T47D (cell line): ENCODE data around the gene THOC3.
A peak's percentile ranks its signal among the peaks of the same experiment; 100 is the strongest.
"Not testable (repeated sequence)": the region's sequence is repeated elsewhere in the genome, so short reads cannot be mapped to it uniquely, and the experiment has no call there.

ENCODE experiments used
- DNase-seq, 2 experiments: peaks; one replicate each; pipeline versions ENCODE4 v3.0.0 to v3.0.0-alpha.2; 2011 to 2012; ENCODE audit warnings: low read depth in 1 of 2, low spot score in 1 of 2
- in situ Hi-C: cut with HindIII; loops from 2 replicates; pipeline ENCODE4 v1.10.0; 2016; ENCODE audit warnings: low sequenced_read_pairs, low pct_unique_long_range_greater_than_20kb

Gene THOC3, protein sequence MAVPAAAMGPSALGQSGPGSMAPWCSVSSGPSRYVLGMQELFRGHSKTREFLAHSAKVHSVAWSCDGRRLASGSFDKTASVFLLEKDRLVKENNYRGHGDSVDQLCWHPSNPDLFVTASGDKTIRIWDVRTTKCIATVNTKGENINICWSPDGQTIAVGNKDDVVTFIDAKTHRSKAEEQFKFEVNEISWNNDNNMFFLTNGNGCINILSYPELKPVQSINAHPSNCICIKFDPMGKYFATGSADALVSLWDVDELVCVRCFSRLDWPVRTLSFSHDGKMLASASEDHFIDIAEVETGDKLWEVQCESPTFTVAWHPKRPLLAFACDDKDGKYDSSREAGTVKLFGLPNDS

GRCh38 chr5:175967471-175968372 lies at the start of gene THOC3:
Gene THOC3, minus strand, starts transcription at chr5:175968315. Its CDS starts 107 bp downstream, at chr5:175968208.
- peak in 1 of 2 experiments; percentile 83 for DNase-seq

GRCh38 chr5:176017324-176017723 lies 49.2 kb upstream of the THOC3 start:
- in situ Hi-C loops, DNase-seq: not testable (repeated sequence)

More at GRCh38 chr5:175967471-175968372, at the start of gene THOC3:
- in situ Hi-C loops, result not testable (repeated sequence)

DNA sequence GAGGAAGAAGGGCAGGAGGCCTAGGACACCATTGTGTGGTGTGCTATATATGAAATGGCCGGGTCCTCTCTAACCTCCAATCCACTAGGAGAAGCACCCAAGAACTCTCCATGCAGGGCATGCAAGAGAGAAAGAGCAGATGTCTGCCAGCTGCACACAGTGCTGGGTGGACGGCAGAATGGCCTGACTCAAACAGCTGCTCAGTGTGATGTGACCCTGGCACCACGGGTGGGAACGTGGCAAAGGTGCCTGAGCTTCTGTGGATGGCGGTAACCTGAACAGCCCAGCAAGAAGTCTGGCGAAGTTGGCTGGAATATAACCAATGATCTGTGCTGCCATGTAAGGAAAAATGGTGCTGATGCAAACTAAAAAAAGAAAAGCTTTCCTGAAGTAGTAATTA lies 46.2 kb upstream of the THOC3 start:
- DNase-seq, in situ Hi-C loops: not testable (repeated sequence)

DNA sequence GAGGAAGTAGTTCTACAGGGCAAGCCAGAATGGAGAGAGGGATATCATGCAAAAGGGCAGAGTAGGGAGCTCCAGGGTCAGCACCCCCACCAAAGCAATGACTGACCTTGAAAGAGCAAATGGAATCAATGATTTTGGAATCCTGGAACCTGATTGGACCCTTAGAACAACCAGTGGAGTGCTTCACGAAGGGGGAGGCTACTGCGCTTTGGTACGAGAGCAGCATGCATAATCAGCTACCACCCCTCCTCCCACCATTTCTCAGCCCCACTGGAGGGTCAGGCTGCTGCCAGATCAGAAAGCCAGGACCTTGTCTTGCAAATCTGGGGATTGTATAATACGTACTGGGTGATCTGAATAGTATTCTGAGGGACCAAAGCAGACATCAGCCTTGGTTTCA lies 43.0 kb upstream of the THOC3 start:
- in situ Hi-C loops, result not testable (repeated sequence)

DNA sequence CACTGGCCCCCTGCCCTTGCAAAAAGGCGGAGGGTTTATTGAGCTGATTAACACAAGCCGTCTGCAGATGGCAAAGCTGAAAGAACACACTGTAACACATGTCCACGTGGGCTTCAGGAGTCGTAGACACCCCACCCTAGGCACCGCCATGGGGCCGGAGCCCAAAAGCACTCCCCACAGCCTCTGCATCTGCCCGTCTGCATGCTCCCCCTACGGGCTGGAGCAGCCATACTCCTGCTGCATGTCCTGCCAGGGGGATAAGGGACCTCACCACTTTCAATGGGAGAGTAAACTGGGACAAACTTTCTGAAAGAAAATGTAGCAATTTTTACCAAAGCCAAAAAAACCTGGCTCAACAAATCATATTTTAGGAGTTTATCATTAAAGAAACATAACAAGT lies 42.1 kb upstream of the THOC3 start:
- in situ Hi-C loops, DNase-seq: not testable (repeated sequence)

More for the DNA sequence above, 43.0 kb upstream of the THOC3 start:
- not testable (repeated sequence) for DNase-seq

- DNase-seq, in situ Hi-C loops: not testable (repeated sequence)
These were observed 39.1 kb upstream of the THOC3 start for GRCh38 chr5:176007220-176007619.

- DNase-seq, in situ Hi-C loops: not testable (repeated sequence)
These were observed 38.7 kb upstream of the THOC3 start for GRCh38 chr5:176006819-176007218.

GRCh38 chr5:175997979-175998378 lies 29.9 kb upstream of the THOC3 start:
- in situ Hi-C loops, DNase-seq: not testable (repeated sequence)

DNA sequence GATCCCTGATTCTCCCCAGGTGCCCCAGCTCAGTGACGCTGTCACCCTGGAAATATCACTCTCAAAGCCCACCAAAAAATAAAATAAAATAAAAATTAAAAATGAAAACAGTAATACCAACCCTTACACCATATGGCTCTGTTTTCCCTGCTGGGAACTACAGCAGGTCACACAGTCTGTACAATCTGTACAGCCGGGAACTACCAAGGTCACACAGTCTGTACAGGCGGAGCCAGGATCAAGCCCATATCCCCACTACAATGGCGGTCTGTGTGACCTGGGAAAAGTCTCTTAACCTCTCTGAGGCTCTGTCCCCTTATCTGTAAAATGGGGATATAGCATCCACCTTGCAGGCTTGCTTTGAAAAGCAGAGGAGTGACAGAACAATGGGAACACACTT lies 29.4 kb upstream of the THOC3 start:
- in situ Hi-C loops, DNase-seq: not testable (repeated sequence)

DNA sequence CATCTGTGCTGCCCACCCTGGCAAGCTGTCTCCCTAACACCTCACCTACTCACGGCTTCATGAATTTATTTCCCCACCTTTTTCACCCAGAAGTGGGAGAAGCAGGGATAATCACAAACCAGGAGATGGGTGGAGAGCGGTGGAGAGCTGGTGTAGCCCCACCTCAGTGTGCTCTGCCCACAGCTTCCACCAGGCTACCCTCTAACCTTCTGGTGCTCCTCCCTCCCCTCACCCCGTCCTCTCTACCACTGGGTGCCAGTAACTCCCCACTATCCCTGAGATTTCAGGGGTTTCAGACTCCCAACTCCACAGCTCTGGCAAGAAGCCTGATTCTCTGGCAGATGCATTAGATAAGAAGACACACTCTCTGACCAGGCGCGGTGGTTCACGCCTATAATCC lies 28.7 kb upstream of the THOC3 start:
- DNase-seq, in situ Hi-C loops: not testable (repeated sequence)

- in situ Hi-C loops, DNase-seq: not testable (repeated sequence)
These were observed 27.4 kb upstream of the THOC3 start for GRCh38 chr5:175995506-175995905.

DNA sequence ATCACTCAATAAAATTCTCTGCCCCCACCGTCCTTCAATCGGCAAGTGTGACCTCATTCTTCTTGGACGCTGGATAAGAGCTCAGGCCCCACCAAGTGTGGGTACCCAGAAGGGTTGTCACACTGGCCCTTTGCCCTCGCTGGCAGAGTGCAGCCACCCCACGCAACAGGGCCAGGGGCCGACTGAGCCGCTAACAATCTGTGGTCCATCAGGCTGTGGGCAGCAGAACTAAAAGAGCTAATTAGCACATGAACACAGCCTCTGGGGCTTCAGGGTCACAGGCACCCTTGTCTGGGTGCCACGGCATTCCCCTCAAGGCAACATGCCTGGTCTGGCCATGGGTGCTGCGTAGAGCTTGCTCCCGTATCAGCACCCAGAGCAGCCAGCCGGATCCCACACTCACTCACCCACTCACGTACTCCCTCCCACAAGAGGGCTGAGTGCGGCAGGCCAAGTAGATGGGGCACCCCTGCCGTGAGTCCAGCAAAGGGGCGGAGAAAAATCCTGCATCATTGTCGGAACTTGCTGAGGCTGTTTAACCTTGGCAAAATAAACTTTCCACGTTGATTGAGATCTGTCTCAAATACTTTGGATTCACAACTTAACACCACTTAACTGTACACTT lies 11.4 kb upstream of the THOC3 start:
- in situ Hi-C loops, DNase-seq: not testable (repeated sequence)

DNA sequence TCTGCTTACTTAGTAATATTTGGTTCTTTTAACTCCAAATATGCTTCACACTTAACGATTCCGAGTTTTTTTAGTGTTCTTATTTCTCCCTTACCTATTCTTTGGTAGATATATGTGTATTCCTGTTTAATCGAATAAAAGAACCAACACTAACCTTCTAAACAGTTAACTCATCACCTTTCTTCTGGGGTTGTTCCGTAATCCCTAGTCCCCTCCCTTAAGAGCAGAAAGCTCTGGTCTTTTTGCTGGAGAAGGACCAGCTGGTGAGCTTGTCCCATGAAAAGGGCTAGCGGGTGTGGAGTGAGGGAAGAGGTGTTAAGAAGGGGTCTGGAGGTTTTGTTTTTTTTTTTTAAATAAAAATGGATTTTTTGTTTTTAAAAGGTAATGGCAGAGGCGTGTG lies 266 bp upstream of the THOC3 start:
- in situ Hi-C loops, DNase-seq: not testable (repeated sequence)

- in situ Hi-C loops, DNase-seq: not testable (repeated sequence)
These were observed 5.8 kb downstream of the THOC3 start for GRCh38 chr5:175962329-175962728.

GRCh38 chr5:175960228-175960627 lies 7.9 kb downstream of the THOC3 start:
- in situ Hi-C loops, DNase-seq: not testable (repeated sequence)

GRCh38 chr5:175958515-175958914 lies 9.6 kb downstream of the THOC3 start:
- in situ Hi-C loops, DNase-seq: not testable (repeated sequence)

GRCh38 chr5:175954107-175954506 lies 14.0 kb downstream of the THOC3 start:
- in situ Hi-C loops, DNase-seq: not testable (repeated sequence)

- in situ Hi-C loops, DNase-seq: not testable (repeated sequence)
These were observed 15.3 kb downstream of the THOC3 start for GRCh38 chr5:175952810-175953209.
